Vagina (tissue), 2 donors: ENCODE results near the gene MPZL3. TPM values are rescaled to one million over a fixed set of nuclear protein-coding genes. Genes with fewer than 3 reads are reported as not detected.

Experiments used
- DNase-seq, 2 donors: peaks; one replicate each; pipeline ENCODE4 v3.0.0-alpha.2; 2017; ENCODE audit errors: extremely low spot score in 2 of 2
- H3K27ac ChIP-seq: fragments of 200-600 bp; sonication (generic); one replicate; pipeline ENCODE4 v1.5.1; 2019
- H3K27me3 ChIP-seq: fragments of 200-600 bp; sonication (generic); one replicate; pipeline ENCODE4 v1.5.1; 2019
- H3K36me3 ChIP-seq, 2 donors: fragments of 200-600 bp; sonication (generic); one replicate each; pipeline ENCODE4 v1.5.1; 2017 to 2019
- H3K4me1 ChIP-seq: fragments of 200-600 bp; sonication (generic); one replicate; pipeline ENCODE4 v1.5.1; 2019
- H3K4me3 ChIP-seq, 2 donors: fragments of 200-600 bp; sonication (generic); 1 replicate in 1 of 2; 2 replicates in 1 of 2; pipeline ENCODE4 v1.5.1; 2016 to 2019
- H3K9me3 ChIP-seq: fragments of 200-600 bp; sonication (generic); one replicate; pipeline ENCODE4 v1.5.1; 2019
- CTCF ChIP-seq, 3 experiments: fragments of 450-650 bp in 2 of 3; fragments of 200-600 bp in 1 of 3; sonication (generic) in 1 of 3; IDR thresholded peaks; one replicate each; pipeline ENCODE4 v1.5.1; 2017 to 2019; ENCODE audit warnings: antibody characterized with exemption in 3 of 3, mild to moderate bottlenecking in 2 of 3, moderate library complexity in 2 of 3
- POLR2A ChIP-seq, 2 donors: fragments of 450-650 bp; IDR thresholded peaks; one replicate each; pipeline ENCODE4 v1.6.1; 2017; ENCODE audit warnings: antibody characterized with exemption in 2 of 2, mild to moderate bottlenecking in 2 of 2, moderate library complexity in 2 of 2
- POLR2AphosphoS5 ChIP-seq, 2 donors: sonication (generic); formaldehyde crosslinking; IDR thresholded peaks; one replicate each; pipeline ENCODE4 v1.9.0; 2017; ENCODE audit warnings: antibody characterized with exemption in 2 of 2, mild to moderate bottlenecking in 2 of 2, low read depth in 1 of 2; ENCODE audit not compliant: insufficient read depth in 1 of 2
- intact Hi-C: fragments of 100-400 bp; cut with DNase I; formaldehyde crosslinking; loops from one replicate; pipeline ENCODE4 v1.15.1; 2023
- total RNA-seq: library from RNA; depleted of rRNA; stranded (reverse); fragments of >200 nt; gene quantifications from one replicate; pipeline ENCODE4 v1.2.3, GENCODE V29; 2016

Gene MPZL3
- total RNA-seq: 9.1 TPM

- intact Hi-C loops: no loop called here
- Histone ChIP-seq H3K4me1 (peaks cover 8% of the 10 kb centered on the region), H3K27me3 (no peaks in the 10 kb centered on the region), H3K9me3 (no peaks in the 10 kb centered on the region), H3K27ac (peak within 1 kb of the TSS; percentile 78), H3K36me3 (no peaks in the 10 kb centered on the region), H3K4me3 (peak within 1 kb of the TSS; percentile 58 to 67)
- no peak for DNase-seq
- peak in 1 of 2 donors; percentile 36 for TF ChIP-seq POLR2A (IDR thresholded peaks at IDR 0.05)
- TF ChIP-seq POLR2AphosphoS5 (IDR thresholded peaks at IDR 0.05; ENCODE audit: insufficient read depth in 1 of 2, low read depth in 1 of 2): peak; percentile 75 to 86
- TF ChIP-seq CTCF (IDR thresholded peaks at IDR 0.05): no peak
Observed at GRCh38 chr11:118251858-118252652, at the start of gene MPZL3. Gene MPZL3 (minus strand): TSS chr11:118252365. CDS start chr11:118252294, 71 bp downstream.

GRCh38 chr11:118301600-118302195 is 49.5 kb upstream of the MPZL3 start:
- Histone ChIP-seq H3K27me3 (no peaks in the 10 kb centered on the region), H3K27ac (no peak overlapping the region), H3K4me1 (no peaks in the 10 kb centered on the region), H3K36me3 (no peaks in the 10 kb centered on the region), H3K4me3 (no peak overlapping the region), H3K9me3 (no peaks in the 10 kb centered on the region)
- intact Hi-C loops: no loop called here
- no peak for TF ChIP-seq CTCF (IDR thresholded peaks at IDR 0.05)
- TF ChIP-seq POLR2AphosphoS5 (IDR thresholded peaks at IDR 0.05; ENCODE audit: insufficient read depth in 1 of 2, low read depth in 1 of 2): no peak
- TF ChIP-seq POLR2A (IDR thresholded peaks at IDR 0.05): no peak
- no peak for DNase-seq

- Histone ChIP-seq H3K4me3 (no peak overlapping the region), H3K27me3 (no peaks in the 10 kb centered on the region), H3K9me3 (no peaks in the 10 kb centered on the region), H3K36me3 (no peaks in the 10 kb centered on the region), H3K4me1 (peaks cover 4% of the 10 kb centered on the region), H3K27ac (no peak overlapping the region)
- DNase-seq: no peak
- intact Hi-C loops: no loop called here
- TF ChIP-seq POLR2A (IDR thresholded peaks at IDR 0.05) (no peak), POLR2AphosphoS5 (IDR thresholded peaks at IDR 0.05; ENCODE audit: insufficient read depth in 1 of 2, low read depth in 1 of 2) (peak in 1 of 2 donors; percentile 37), CTCF (IDR thresholded peaks at IDR 0.05) (peak in 1 of 3 experiments; percentile 31)
Observed at GRCh38 chr11:118295815-118296454, 43.8 kb upstream of the MPZL3 start.

- DNase-seq: no peak
- TF ChIP-seq CTCF (IDR thresholded peaks at IDR 0.05) (no peak), POLR2AphosphoS5 (IDR thresholded peaks at IDR 0.05; ENCODE audit: insufficient read depth in 1 of 2, low read depth in 1 of 2) (no peak), POLR2A (IDR thresholded peaks at IDR 0.05) (no peak)
- Histone ChIP-seq H3K4me3 (no peak overlapping the region), H3K36me3 (no peaks in the 10 kb centered on the region), H3K27me3 (no peaks in the 10 kb centered on the region), H3K4me1 (peaks cover 6% of the 10 kb centered on the region), H3K9me3 (no peaks in the 10 kb centered on the region), H3K27ac (no peak overlapping the region)
- intact Hi-C loops: no loop called here
Observed at GRCh38 chr11:118295199-118295598, 43.0 kb upstream of the MPZL3 start.
